Type B pancreatic cell (in vitro differentiated cells): Measurements from ENCODE around the gene ZNF425. TPM values are rescaled to one million over a fixed set of nuclear protein-coding genes. Genes with fewer than 3 reads are reported as not detected.
"Not testable (repeated sequence)": the region's sequence is repeated elsewhere in the genome, so short reads cannot be mapped to it uniquely, and the experiment has no call there.

Experiments used
- DNase-seq: peaks from one replicate; pipeline ENCODE4 v3.0.0; 2021; ENCODE audit warnings: mixed read lengths; ENCODE audit not compliant: unreplicated experiment; ENCODE audit errors: extremely low spot score
- H3K27ac Mint-ChIP-seq: 2 replicates; pipeline ENCODE4 v1.8.0; 2021; ENCODE audit warnings: mild to moderate bottlenecking, mixed read lengths
- H3K27me3 Mint-ChIP-seq: 2 replicates; pipeline ENCODE4 v1.8.0; 2021; ENCODE audit warnings: mixed read lengths
- H3K36me3 Mint-ChIP-seq: 2 replicates; pipeline ENCODE4 v1.8.0; 2021; ENCODE audit warnings: mixed read lengths
- H3K4me1 Mint-ChIP-seq: one replicate; pipeline ENCODE4 v1.8.0; 2021; ENCODE audit warnings: mixed read lengths; ENCODE audit not compliant: unreplicated experiment
- H3K4me3 Mint-ChIP-seq: 2 replicates; pipeline ENCODE4 v1.8.0; 2021; ENCODE audit warnings: mild to moderate bottlenecking, mixed read lengths
- H3K9me3 Mint-ChIP-seq: 2 replicates; pipeline ENCODE4 v1.8.0; 2021; ENCODE audit warnings: mixed read lengths
- CTCF ChIP-seq: fragments of 200-600 bp; sonication (generic); conservative IDR thresholded peaks from 2 replicates; pipeline ENCODE4 v1.5.0; 2021; ENCODE audit warnings: antibody characterized with exemption, mild to moderate bottlenecking
- total RNA-seq: library from RNA; stranded (reverse); gene quantifications from 2 replicates; pipeline ENCODE4 v1.2.1, GENCODE V29; 2021; ENCODE audit warnings: low replicate concordance

ZNF425 gene
- total RNA-seq, 1 donor from 2014 or later, result 7.0 TPM

- H3K4me1 Mint-ChIP-seq, result no peaks in the 10 kb centered on the region
- no peak overlapping the region for H3K27ac Mint-ChIP-seq
- no peak for DNase-seq
- H3K36me3 Mint-ChIP-seq, result peaks cover 15% of the 10 kb centered on the region
- H3K27me3 Mint-ChIP-seq, result no peaks in the 10 kb centered on the region
- TF ChIP-seq CTCF, result peak; percentile 54
- H3K4me3 Mint-ChIP-seq, result no peak overlapping the region
- no peaks in the 10 kb centered on the region for H3K9me3 Mint-ChIP-seq
Measured at GRCh38 chr7:149071641-149072437, 54.3 kb downstream of the ZNF425 start.

- H3K27ac Mint-ChIP-seq, result no peak overlapping the region
- no peaks in the 10 kb centered on the region for H3K4me1 Mint-ChIP-seq
- peaks cover 11% of the 10 kb centered on the region for H3K36me3 Mint-ChIP-seq
- no peak for DNase-seq
- H3K27me3 Mint-ChIP-seq, result no peaks in the 10 kb centered on the region
- H3K9me3 Mint-ChIP-seq, result no peaks in the 10 kb centered on the region
- H3K4me3 Mint-ChIP-seq, result no peak overlapping the region
- TF ChIP-seq CTCF, result no peak
Measured at GRCh38 chr7:149071182-149071635, 54.9 kb downstream of the ZNF425 start.

- DNase-seq, result no peak
- Mint-ChIP-seq H3K36me3 (peaks cover 11% of the 10 kb centered on the region), H3K4me1 (no peaks in the 10 kb centered on the region), H3K27me3 (no peaks in the 10 kb centered on the region), H3K4me3 (no peak overlapping the region), H3K27ac (no peak overlapping the region), H3K9me3 (no peaks in the 10 kb centered on the region)
- no peak for TF ChIP-seq CTCF
Measured at GRCh38 chr7:149070372-149071125, 55.6 kb downstream of the ZNF425 start.

GRCh38 chr7:149067869-149068268 lies 58.3 kb downstream of the ZNF425 start:
- H3K4me1 Mint-ChIP-seq, result no peaks in the 10 kb centered on the region
- H3K4me3 Mint-ChIP-seq, result peak overlapping the region; percentile 59
- TF ChIP-seq CTCF, result no peak
- H3K27ac Mint-ChIP-seq, result peak overlapping the region; percentile 24
- DNase-seq, result no peak
- no peaks in the 10 kb centered on the region for H3K9me3 Mint-ChIP-seq
- H3K36me3 Mint-ChIP-seq, result peaks cover 11% of the 10 kb centered on the region
- no peaks in the 10 kb centered on the region for H3K27me3 Mint-ChIP-seq

- no peak for DNase-seq
- Mint-ChIP-seq H3K27me3 (no peaks in the 10 kb centered on the region), H3K27ac (no peak overlapping the region), H3K36me3 (peaks cover 5% of the 10 kb centered on the region), H3K4me1 (no peaks in the 10 kb centered on the region), H3K9me3 (no peaks in the 10 kb centered on the region), H3K4me3 (peak overlapping the region; percentile 51)
- TF ChIP-seq CTCF, result no peak
Measured at GRCh38 chr7:149063476-149063875, 62.6 kb downstream of the ZNF425 start.

- not testable (repeated sequence) for H3K4me1 Mint-ChIP-seq
Measured at GRCh38 chr7:149062217-149062899, 63.8 kb downstream of the ZNF425 start.

More at GRCh38 chr7:149062217-149062899, 63.8 kb downstream of the ZNF425 start:
- H3K9me3 Mint-ChIP-seq, H3K27me3 Mint-ChIP-seq, H3K27ac Mint-ChIP-seq, DNase-seq, H3K36me3 Mint-ChIP-seq, H3K4me3 Mint-ChIP-seq: not testable (repeated sequence)
